Activated CD8-positive, alpha-beta memory T cell treated with anti-CD3 and anti-CD28 coated beads for 36 hours (primary cell): ENCODE measurements around the gene P3H2. TPM values are rescaled to one million over a fixed set of nuclear protein-coding genes. Genes with fewer than 3 reads are reported as not detected.
"Not testable (repeated sequence)": the region's sequence is repeated elsewhere in the genome, so short reads cannot be mapped to it uniquely, and the experiment has no call there.

ENCODE experiments used
- CTCF ChIA-PET: fragments of 350-600 bp; sonication (Branson Sonifier 250); formaldehyde crosslinking; loops from one replicate; lab custom pipeline; 2021; ENCODE audit warnings: antibody characterized with exemption; lab: Charles Lee
- POLR2A ChIA-PET: fragments of 350-600 bp; sonication (Branson Sonifier 250); formaldehyde crosslinking; loops from one replicate; lab custom pipeline; 2021; ENCODE audit warnings: antibody characterized with exemption; lab: Charles Lee
- total RNA-seq, 2 experiments: library from RNA; stranded (reverse); gene quantifications; one replicate each; pipeline ENCODE4 v1.2.3, GENCODE V29; 2021

Gene P3H2
- total RNA-seq, 2 experiments from 2014 or later, result not detected

- CTCF ChIA-PET, result no interaction called here
- POLR2A ChIA-PET, result no interaction called here
Measured at GRCh38 chr3:189964623-189965332, 155.9 kb downstream of the P3H2 start.

GRCh38 chr3:189962466-189962865 lies 158.2 kb downstream of the P3H2 start:
- ChIA-PET POLR2A (no interaction called here), CTCF (interaction anchor here (0.8 kb wide), 1 partner anchor 551 kb away, joined by 4 read pairs; the partner anchor contains the start of gene IL1RAP)

- ChIA-PET POLR2A (no interaction called here), CTCF (interaction anchor here (0.8 to 1.4 kb wide), 5 partner anchors 11 to 449 kb away, joined by 3 to 9 read pairs (median 5); no protein-coding TSS in a partner anchor)
Measured at GRCh38 chr3:189961522-189962161, 159.1 kb downstream of the P3H2 start.

- CTCF ChIA-PET, result interaction anchor here (0.9 to 1.4 kb wide), 4 partner anchors 10 to 241 kb away, joined by 5 to 9 read pairs (median 6); no protein-coding TSS in a partner anchor
- POLR2A ChIA-PET, result not testable (repeated sequence)
Measured at GRCh38 chr3:189961086-189961485, 159.6 kb downstream of the P3H2 start.

- CTCF ChIA-PET, result no interaction called here
Measured at GRCh38 chr3:189954733-189955665, 165.7 kb downstream of the P3H2 start.

GRCh38 chr3:189953551-189953950 lies 167.1 kb downstream of the P3H2 start:
- CTCF ChIA-PET, result no interaction called here
- POLR2A ChIA-PET, result no interaction called here

More at GRCh38 chr3:189954733-189955665, 165.7 kb downstream of the P3H2 start:
- POLR2A ChIA-PET, result no interaction called here

GRCh38 chr3:189952272-189952671 lies 168.4 kb downstream of the P3H2 start:
- ChIA-PET POLR2A (no interaction called here), CTCF (no interaction called here)

GRCh38 chr3:189950258-189950657 lies 170.4 kb downstream of the P3H2 start:
- POLR2A ChIA-PET, result no interaction called here

GRCh38 chr3:189949580-189949979 lies 171.1 kb downstream of the P3H2 start:
- POLR2A ChIA-PET, result no interaction called here
- CTCF ChIA-PET, result interaction anchor here (1.9 kb wide), 1 partner anchor 12 kb away, joined by 9 read pairs; no protein-coding TSS in a partner anchor

More at GRCh38 chr3:189950258-189950657, 170.4 kb downstream of the P3H2 start:
- CTCF ChIA-PET, result interaction anchor here (1.9 kb wide), 1 partner anchor 11 kb away, joined by 9 read pairs; no protein-coding TSS in a partner anchor

- POLR2A ChIA-PET, result no interaction called here
- CTCF ChIA-PET, result interaction anchor here (0.6 to 1.6 kb wide), 3 partner anchors 13 to 671 kb away, joined by 4 to 5 read pairs (median 5); no protein-coding TSS in a partner anchor
Measured at GRCh38 chr3:189948724-189949045, 172.0 kb downstream of the P3H2 start.

GRCh38 chr3:189947948-189948723 lies 172.6 kb downstream of the P3H2 start:
- POLR2A ChIA-PET, result no interaction called here

GRCh38 chr3:189947068-189947467 lies 173.6 kb downstream of the P3H2 start:
- CTCF ChIA-PET, result interaction anchor here (0.8 kb wide), 1 partner anchor 14 kb away, joined by 5 read pairs; no protein-coding TSS in a partner anchor
- POLR2A ChIA-PET, result no interaction called here

More at GRCh38 chr3:189947948-189948723, 172.6 kb downstream of the P3H2 start:
- CTCF ChIA-PET, result interaction anchor here (0.6 to 1.6 kb wide), 3 partner anchors 13 to 671 kb away, joined by 4 to 5 read pairs (median 5); no protein-coding TSS in a partner anchor

GRCh38 chr3:189945935-189946709 lies 174.6 kb downstream of the P3H2 start:
- CTCF ChIA-PET, result no interaction called here
- POLR2A ChIA-PET, result no interaction called here

GRCh38 chr3:189944285-189945145 lies 176.2 kb downstream of the P3H2 start:
- ChIA-PET CTCF (no interaction called here), POLR2A (no interaction called here)

- CTCF ChIA-PET, result no interaction called here
- POLR2A ChIA-PET, result no interaction called here
Measured at GRCh38 chr3:189942948-189943347, 177.7 kb downstream of the P3H2 start.

GRCh38 chr3:189941679-189942078 lies 179.0 kb downstream of the P3H2 start:
- POLR2A ChIA-PET, result interaction anchor here (0.7 kb wide), 1 partner anchor 587 kb away, joined by 3 read pairs; no protein-coding TSS in a partner anchor
- CTCF ChIA-PET, result no interaction called here

GRCh38 chr3:189941125-189941524 lies 179.6 kb downstream of the P3H2 start:
- POLR2A ChIA-PET, result interaction anchor here (0.7 kb wide), 1 partner anchor 586 kb away, joined by 3 read pairs; no protein-coding TSS in a partner anchor
- CTCF ChIA-PET, result no interaction called here
